DOHH2 (cell line): ENCODE measurements around the gene PRKAR2A.

Source experiments
- H3F3A ChIP-seq: fragments of 200-600 bp; sonication (generic), shearing (Covaris generic); 2 replicates; pipeline ENCODE4 v1.6.0; 2016; ENCODE audit warnings: antibody characterized with exemption, mild to moderate bottlenecking; ENCODE audit not compliant: control insufficient read depth, insufficient read depth
- H3K27ac ChIP-seq: fragments of 200-600 bp; sonication (generic); 2 replicates; pipeline ENCODE4 v1.5.1; 2014; ENCODE audit warnings: low read depth, mild to moderate bottlenecking, low read length, moderate library complexity
- H3K27me3 ChIP-seq: fragments of 200-600 bp; sonication (generic); 2 replicates; pipeline ENCODE4 v1.6.1; 2014; ENCODE audit warnings: mild to moderate bottlenecking, low read length, mixed read lengths; ENCODE audit not compliant: control insufficient read depth
- H3K36me3 ChIP-seq: fragments of 200-600 bp; sonication (generic); 2 replicates; pipeline ENCODE4 v1.6.1; 2014; ENCODE audit warnings: mild to moderate bottlenecking, low read length, moderate library complexity, mixed read lengths; ENCODE audit not compliant: control insufficient read depth
- H3K4me1 ChIP-seq: fragments of 200-600 bp; sonication (generic); 2 replicates; pipeline ENCODE4 v1.6.1; 2014; ENCODE audit warnings: mild to moderate bottlenecking, low read length, mixed read lengths; ENCODE audit not compliant: control insufficient read depth
- H3K4me2 ChIP-seq: fragments of 200-600 bp; sonication (generic); 2 replicates; pipeline ENCODE4 v1.6.0; 2014; ENCODE audit warnings: mild to moderate bottlenecking, low read length, moderate library complexity
- H3K4me3 ChIP-seq: fragments of 200-600 bp; sonication (generic); 2 replicates; pipeline ENCODE4 v1.5.1; 2014; ENCODE audit warnings: mild to moderate bottlenecking, low read length, mixed read lengths
- H3K79me2 ChIP-seq: fragments of 200-600 bp; sonication (generic); 2 replicates; pipeline ENCODE4 v1.6.1; 2014; ENCODE audit warnings: mild to moderate bottlenecking, low read length, mixed read lengths; ENCODE audit not compliant: control insufficient read depth
- H3K9me2 ChIP-seq: fragments of 200-600 bp; sonication (generic); replicated peaks from 2 replicates; pipeline ENCODE4 v1.6.1; 2014; ENCODE audit warnings: mild to moderate bottlenecking, low read length, mixed read lengths; ENCODE audit not compliant: control insufficient read depth
- H3K9me3 ChIP-seq: fragments of 200-600 bp; sonication (generic); 2 replicates; pipeline ENCODE4 v1.6.1; 2014; ENCODE audit warnings: antibody characterized with exemption, low read length, mixed read lengths; ENCODE audit not compliant: control insufficient read depth, insufficient read depth
- H4K20me1 ChIP-seq: fragments of 200-600 bp; sonication (generic); 2 replicates; pipeline ENCODE4 v1.6.0; 2014; ENCODE audit warnings: low read depth, mild to moderate bottlenecking, antibody characterized with exemption, low read length, moderate library complexity; ENCODE audit not compliant: control insufficient read depth, insufficient read depth
- CTCF ChIP-seq: fragments of 200-600 bp; sonication (generic); IDR thresholded peaks from one replicate; pipeline ENCODE4 v1.5.1; 2014; ENCODE audit warnings: antibody characterized with exemption, mild to moderate bottlenecking, low read depth, low read length; ENCODE audit not compliant: poor library complexity, severe bottlenecking
- EZH2phosphoT487 ChIP-seq: fragments of 200-600 bp; sonication (generic); IDR thresholded peaks from 2 replicates; pipeline ENCODE4 v1.6.1; 2017; ENCODE audit warnings: borderline replicate concordance, mild to moderate bottlenecking, antibody characterized with exemption, low read length, moderate library complexity, mixed read lengths

The PRKAR2A gene

GRCh38 chr3:48891606-48892005 lies 43.9 kb upstream of the PRKAR2A start:
- Histone ChIP-seq H3K9me2 (no peaks in the 10 kb centered on the region), H3K27me3 (no peaks in the 10 kb centered on the region), H3K9me3 (no peaks in the 10 kb centered on the region), H3K27ac (no peak overlapping the region), H3F3A (no peaks in the 10 kb centered on the region), H3K79me2 (no peaks in the 10 kb centered on the region), H4K20me1 (no peaks in the 10 kb centered on the region), H3K4me1 (no peaks in the 10 kb centered on the region), H3K4me3 (no peak overlapping the region), H3K4me2 (no peak overlapping the region), H3K36me3 (no peaks in the 10 kb centered on the region)
- no peak for TF ChIP-seq CTCF
- TF ChIP-seq EZH2phosphoT487, result no peak

DNA sequence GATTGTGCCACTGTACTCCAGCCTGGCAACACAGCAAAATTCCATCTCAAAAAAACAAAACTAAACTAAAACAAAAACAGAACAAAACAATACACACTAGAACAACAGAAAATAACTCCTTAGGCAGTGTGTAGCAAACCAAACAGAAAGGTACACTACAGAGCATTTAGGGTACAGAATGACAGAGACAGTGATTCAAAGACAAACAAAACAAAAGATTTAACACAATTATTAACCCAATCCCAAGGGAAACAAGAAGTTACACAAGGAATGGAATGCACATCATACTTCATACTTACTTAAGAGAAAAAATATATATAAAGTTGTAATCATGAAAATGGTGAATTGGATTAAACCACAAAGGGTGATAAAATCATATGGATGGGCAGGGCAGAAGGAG lies 38.1 kb upstream of the PRKAR2A start:
- no peaks in the 10 kb centered on the region for H3K9me2 ChIP-seq
- H3K4me2 ChIP-seq, result no peak overlapping the region
- H3K79me2 ChIP-seq, result no peaks in the 10 kb centered on the region
- no peaks in the 10 kb centered on the region for H4K20me1 ChIP-seq
- no peaks in the 10 kb centered on the region for H3K9me3 ChIP-seq
- no peaks in the 10 kb centered on the region for H3F3A ChIP-seq
- H3K36me3 ChIP-seq, result no peaks in the 10 kb centered on the region
- H3K27me3 ChIP-seq, result no peaks in the 10 kb centered on the region
- H3K27ac ChIP-seq, result no peak overlapping the region
- TF ChIP-seq EZH2phosphoT487 (no peak), CTCF (no peak)
- H3K4me1 ChIP-seq, result no peaks in the 10 kb centered on the region
- no peak overlapping the region for H3K4me3 ChIP-seq

GRCh38 chr3:48881652-48882114 lies 34.0 kb upstream of the PRKAR2A start:
- Histone ChIP-seq H3K79me2 (no peaks in the 10 kb centered on the region), H3K27ac (no peak overlapping the region), H3K27me3 (no peaks in the 10 kb centered on the region), H3K4me1 (no peaks in the 10 kb centered on the region), H3K9me3 (no peaks in the 10 kb centered on the region), H3K4me2 (no peak overlapping the region), H3F3A (no peaks in the 10 kb centered on the region; the same call in 1 of the 2 replicates), H3K9me2 (no peaks in the 10 kb centered on the region), H4K20me1 (no peaks in the 10 kb centered on the region), H3K36me3 (no peaks in the 10 kb centered on the region), H3K4me3 (no peak overlapping the region)
- TF ChIP-seq EZH2phosphoT487 (no peak), CTCF (no peak)

- no peak for TF ChIP-seq CTCF
- no peak for TF ChIP-seq EZH2phosphoT487
- H3K36me3 ChIP-seq, result no peaks in the 10 kb centered on the region
- H3K27ac ChIP-seq, result no peak overlapping the region
- H3K79me2 ChIP-seq, result no peaks in the 10 kb centered on the region
- no peaks in the 10 kb centered on the region for H3K27me3 ChIP-seq
- no peak overlapping the region for H3K4me3 ChIP-seq
- no peaks in the 10 kb centered on the region; the same call in 1 of the 2 replicates for H3F3A ChIP-seq
- H3K9me3 ChIP-seq, result no peaks in the 10 kb centered on the region
- H3K9me2 ChIP-seq, result no peaks in the 10 kb centered on the region
- no peaks in the 10 kb centered on the region for H3K4me1 ChIP-seq
- no peaks in the 10 kb centered on the region for H4K20me1 ChIP-seq
- no peak overlapping the region for H3K4me2 ChIP-seq
Observed at GRCh38 chr3:48881006-48881405, 33.3 kb upstream of the PRKAR2A start.
